WI38 (cell line): ENCODE data around the gene NAV3.
"Not testable (repeated sequence)": the region's sequence is repeated elsewhere in the genome, so short reads cannot be mapped to it uniquely, and the experiment has no call there.

ENCODE experiments used
- H3K4me3 ChIP-seq: 2 replicates; pipeline ENCODE4 v1.5.1; 2011; ENCODE audit warnings: low read depth, mild to moderate bottlenecking, control low read depth, low read length
- TF ChIP-seq, protein P1 (sequence below): IDR thresholded peaks from 2 replicates; pipeline ENCODE4 v1.5.1; 2012; ENCODE audit warnings: low read depth, mild to moderate bottlenecking, control low read depth, low read length

NAV3 gene

DNA sequence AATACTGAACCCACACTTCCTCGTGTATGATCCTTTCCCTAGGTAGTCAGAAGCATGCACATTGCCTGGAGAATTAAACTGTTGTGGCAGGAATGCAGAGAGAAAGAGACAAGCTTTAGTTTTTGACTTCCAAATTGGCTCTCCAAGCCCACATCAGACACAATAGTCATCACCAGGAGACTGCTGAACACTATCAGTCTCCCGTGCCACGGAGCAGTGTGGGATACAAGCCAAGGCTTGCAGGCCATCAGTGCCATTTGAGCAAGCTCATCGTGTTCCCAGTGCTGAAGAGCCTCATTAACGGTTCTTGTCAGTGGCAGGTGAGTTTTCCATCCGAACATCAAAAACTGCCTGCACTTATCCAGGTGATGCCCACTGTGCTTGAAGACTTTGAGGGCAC lies 410.8 kb downstream of the NAV3 start:
- TF ChIP-seq, protein P1, sequence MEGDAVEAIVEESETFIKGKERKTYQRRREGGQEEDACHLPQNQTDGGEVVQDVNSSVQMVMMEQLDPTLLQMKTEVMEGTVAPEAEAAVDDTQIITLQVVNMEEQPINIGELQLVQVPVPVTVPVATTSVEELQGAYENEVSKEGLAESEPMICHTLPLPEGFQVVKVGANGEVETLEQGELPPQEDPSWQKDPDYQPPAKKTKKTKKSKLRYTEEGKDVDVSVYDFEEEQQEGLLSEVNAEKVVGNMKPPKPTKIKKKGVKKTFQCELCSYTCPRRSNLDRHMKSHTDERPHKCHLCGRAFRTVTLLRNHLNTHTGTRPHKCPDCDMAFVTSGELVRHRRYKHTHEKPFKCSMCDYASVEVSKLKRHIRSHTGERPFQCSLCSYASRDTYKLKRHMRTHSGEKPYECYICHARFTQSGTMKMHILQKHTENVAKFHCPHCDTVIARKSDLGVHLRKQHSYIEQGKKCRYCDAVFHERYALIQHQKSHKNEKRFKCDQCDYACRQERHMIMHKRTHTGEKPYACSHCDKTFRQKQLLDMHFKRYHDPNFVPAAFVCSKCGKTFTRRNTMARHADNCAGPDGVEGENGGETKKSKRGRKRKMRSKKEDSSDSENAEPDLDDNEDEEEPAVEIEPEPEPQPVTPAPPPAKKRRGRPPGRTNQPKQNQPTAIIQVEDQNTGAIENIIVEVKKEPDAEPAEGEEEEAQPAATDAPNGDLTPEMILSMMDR: no peak
- H3K4me3 ChIP-seq: no peak overlapping the region

DNA sequence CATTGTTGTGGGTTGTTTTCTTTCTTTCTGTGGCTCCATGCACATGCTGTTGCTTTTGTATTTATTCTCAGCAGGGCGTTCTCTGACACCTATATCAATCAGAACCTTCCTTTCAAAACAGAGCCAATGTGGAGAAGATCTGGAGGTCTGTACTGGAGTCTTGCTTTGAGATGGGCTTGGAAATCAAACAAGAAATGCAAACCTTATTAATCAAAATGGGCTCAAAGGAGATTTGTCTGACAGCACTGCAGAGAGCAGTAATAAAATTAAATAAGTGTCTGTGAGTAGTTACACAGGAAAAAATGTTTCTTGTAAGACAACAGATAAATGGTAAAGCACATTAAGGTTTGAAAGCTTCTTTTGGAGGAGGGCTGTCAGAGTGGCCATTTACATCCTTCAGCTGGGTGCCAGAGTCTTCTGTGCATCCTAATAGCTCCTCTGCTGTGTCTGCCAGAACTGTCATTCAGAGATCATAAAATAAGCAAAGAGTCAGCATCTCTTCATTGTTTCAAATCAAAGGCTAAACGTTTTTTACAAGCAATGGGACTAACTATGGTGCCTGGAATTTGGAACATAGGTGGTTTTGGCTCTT lies 414.3 kb downstream of the NAV3 start:
- TF ChIP-seq, protein P1: no peak
- H3K4me3 ChIP-seq: no peak overlapping the region

DNA sequence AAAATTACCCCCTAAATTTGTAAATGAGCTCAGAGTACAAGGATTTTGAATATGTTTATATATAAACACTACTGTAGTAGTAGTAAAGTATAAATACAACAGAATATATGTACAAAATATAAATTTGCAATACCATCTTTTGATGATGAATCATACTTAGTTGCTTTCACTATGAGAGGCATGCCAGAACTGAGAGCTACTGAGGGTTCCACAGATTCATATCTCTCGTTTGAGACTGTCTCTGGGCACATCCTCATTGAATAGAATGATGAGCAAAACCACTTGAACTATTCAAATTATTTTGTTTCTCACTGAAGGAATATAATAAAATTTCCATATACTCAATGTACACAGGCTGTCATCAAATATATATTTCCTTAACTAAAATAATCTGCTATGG lies 417.6 kb downstream of the NAV3 start:
- no peak overlapping the region for H3K4me3 ChIP-seq
- TF ChIP-seq, protein P1: no peak

DNA sequence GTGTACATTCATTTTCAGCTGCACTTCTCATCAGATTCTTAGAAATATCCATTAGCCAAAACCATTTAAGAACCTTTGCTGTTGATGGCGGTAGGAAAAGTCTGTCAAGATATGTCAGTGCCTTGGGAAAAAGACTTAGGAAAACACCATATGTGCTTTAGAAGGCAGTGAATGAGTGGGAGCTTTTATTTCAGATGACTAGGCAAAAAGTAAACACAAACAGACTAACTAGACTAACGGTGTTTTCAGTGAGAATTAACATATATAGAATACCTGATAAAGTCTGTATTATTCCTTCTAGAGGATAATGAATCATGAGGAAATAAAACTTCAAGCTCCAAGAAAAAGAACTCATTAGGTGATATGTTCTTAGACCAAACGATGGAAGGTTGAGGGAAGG lies 418.9 kb downstream of the NAV3 start:
- TF ChIP-seq, protein P1: no peak
- no peak overlapping the region for H3K4me3 ChIP-seq

DNA sequence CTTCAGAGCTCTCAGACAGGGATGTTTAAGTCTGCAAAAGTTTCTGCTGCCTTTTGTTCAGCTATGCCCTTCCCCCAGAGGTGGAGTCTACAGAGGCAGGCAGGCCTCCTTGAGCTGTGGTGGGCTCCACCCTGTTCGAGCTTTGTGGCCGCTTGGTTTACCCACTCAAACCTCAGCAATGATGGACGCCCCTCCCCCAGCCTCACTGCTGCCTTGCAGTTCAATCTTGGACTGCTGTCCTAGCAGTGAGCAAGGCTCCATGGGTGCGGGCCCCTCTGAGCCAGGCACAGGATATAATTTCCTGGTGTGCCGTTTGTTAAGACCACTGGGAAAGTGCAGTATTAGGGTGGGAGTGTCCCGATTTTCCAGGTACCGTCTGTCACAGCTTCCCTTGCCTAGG lies 427.0 kb downstream of the NAV3 start:
- not testable (repeated sequence) for H3K4me3 ChIP-seq

DNA sequence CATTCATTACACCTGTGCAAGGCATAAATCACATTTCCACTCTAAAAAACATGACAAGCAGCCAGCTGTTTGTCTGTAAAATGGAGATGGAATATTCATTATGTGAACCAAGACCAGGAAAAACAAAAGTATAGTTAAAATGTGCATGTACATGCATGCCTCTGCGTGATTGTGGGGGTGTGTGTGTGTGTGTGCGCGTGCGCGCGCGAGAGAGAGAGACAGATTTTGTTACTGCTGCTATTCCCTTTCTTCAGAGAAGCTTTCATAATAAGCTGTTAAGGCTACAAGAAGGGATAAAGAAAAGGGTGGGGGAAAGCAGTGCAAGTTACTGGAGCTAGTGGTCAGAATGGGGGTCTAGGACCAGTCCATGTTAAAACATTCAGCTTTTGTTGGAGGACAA lies 430.3 kb downstream of the NAV3 start:
- TF ChIP-seq, protein P1: no peak
- H3K4me3 ChIP-seq: no peak overlapping the region

DNA sequence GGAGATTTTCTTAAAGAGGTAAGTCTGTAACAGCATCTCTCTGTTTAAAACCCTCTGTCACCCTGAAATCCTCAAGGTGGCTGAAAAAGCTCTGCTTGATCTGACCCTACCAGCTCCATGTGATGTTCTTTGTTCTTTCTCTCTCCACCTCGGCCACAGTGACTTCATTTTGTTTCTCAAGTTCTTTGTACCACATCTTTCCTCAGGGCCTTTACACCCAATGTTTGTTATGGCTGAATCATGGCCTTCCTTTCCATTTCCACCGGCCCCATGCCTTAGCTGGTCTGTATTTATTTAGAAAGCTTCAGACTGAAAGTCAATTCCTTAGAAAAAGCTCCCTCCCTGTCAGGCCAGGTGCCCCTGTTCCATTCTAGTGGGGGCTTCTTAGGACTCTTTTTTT lies 431.2 kb downstream of the NAV3 start:
- TF ChIP-seq, protein P1: no peak
- no peak overlapping the region for H3K4me3 ChIP-seq
